HEK293 (cell line): ENCODE results near the gene PGPEP1.

Experiments
- CTCF ChIA-PET: fragments of 350-600 bp; formaldehyde crosslinking; extraction: SDS; loops from one replicate; lab custom pipeline; 2021; ENCODE audit warnings: antibody characterized with exemption; lab: Yijun Ruan, JAX
- POLR2A ChIA-PET: fragments of 300-600 bp; formaldehyde crosslinking; extraction: SDS; loops from one replicate; lab custom pipeline; 2020; ENCODE audit warnings: antibody characterized with exemption, inconsistent platforms; lab: Yijun Ruan, JAX
- H3K27ac ChIP-seq: fragments of 200-500 bp; sonication (Bioruptor generic); 2 replicates; pipeline ENCODE4 v1.5.1; 2014; ENCODE audit warnings: low read depth, low read length, control low read depth, inconsistent platforms; ENCODE audit errors: extremely low read depth
- H3K36me3 ChIP-seq, 2 experiments: fragments of 200-500 bp in 1 of 2; sonication (Bioruptor generic) in 1 of 2; 1 replicate in 1 of 2; 2 replicates in 1 of 2; pipeline ENCODE4 v1.5.1; 2014 to 2017; ENCODE audit warnings: inconsistent platforms in 2 of 2, low read length in 2 of 2; ENCODE audit not compliant: control insufficient read depth in 2 of 2, insufficient read depth in 1 of 2
- H3K4me1 ChIP-seq: fragments of 200-500 bp; sonication (Bioruptor generic); 2 replicates; pipeline ENCODE4 v1.5.1; 2014; ENCODE audit warnings: mild to moderate bottlenecking, low read length, inconsistent platforms; ENCODE audit not compliant: control insufficient read depth, insufficient read depth
- H3K4me3 ChIP-seq: 2 replicates; pipeline ENCODE4 v1.5.1; 2011; ENCODE audit warnings: low read depth, mild to moderate bottlenecking, control low read depth, low read length, moderate library complexity
- H3K9me3 ChIP-seq: fragments of 200-500 bp; sonication (Bioruptor generic); 2 replicates; pipeline ENCODE4 v1.5.1; 2014; ENCODE audit warnings: low read depth, low read length, inconsistent platforms; ENCODE audit not compliant: control insufficient read depth, insufficient read depth
- KLF17 ChIP-seq: fragments of 450-650 bp; formaldehyde crosslinking; IDR thresholded peaks from 2 replicates; pipeline ENCODE4 v1.5.1; 2016; ENCODE audit warnings: missing biosample characterization, missing genetic modification characterization
- PRDM6 ChIP-seq: fragments of 450-650 bp; formaldehyde crosslinking; IDR thresholded peaks from 2 replicates; pipeline ENCODE4 v1.5.1; 2017; ENCODE audit warnings: missing biosample characterization, missing genetic modification characterization
- TCF7L2 ChIP-seq: IDR thresholded peaks from 2 replicates; pipeline ENCODE4 v1.6.1; 2011; ENCODE audit warnings: low read depth, mild to moderate bottlenecking, inconsistent platforms, low read length, moderate library complexity, borderline replicate concordance
- WT1 ChIP-seq: fragments of 450-650 bp; formaldehyde crosslinking; IDR thresholded peaks from 2 replicates; pipeline ENCODE4 v1.5.1; 2016; ENCODE audit warnings: missing biosample characterization, missing genetic modification characterization
- ZBTB7A ChIP-seq: fragments of 450-650 bp; formaldehyde crosslinking; IDR thresholded peaks from 2 replicates; pipeline ENCODE4 v1.5.1; 2016; ENCODE audit warnings: low read depth, missing biosample characterization, missing genetic modification characterization
- ZNF114 ChIP-seq: fragments of 450-650 bp; formaldehyde crosslinking; IDR thresholded peaks from 2 replicates; pipeline ENCODE4 v1.5.0; 2017; ENCODE audit warnings: missing biosample characterization, missing genetic modification characterization
- ZNF121 ChIP-seq: fragments of 450-650 bp; formaldehyde crosslinking; IDR thresholded peaks from 2 replicates; pipeline ENCODE4 v1.5.1; 2016; ENCODE audit warnings: missing biosample characterization, missing genetic modification characterization
- ZNF211 ChIP-seq: fragments of 450-650 bp; formaldehyde crosslinking; IDR thresholded peaks from 2 replicates; pipeline ENCODE4 v1.5.1; 2016; ENCODE audit warnings: low read depth, missing biosample characterization, missing genetic modification characterization
- ZNF280C ChIP-seq: fragments of 450-650 bp; formaldehyde crosslinking; IDR thresholded peaks from 2 replicates; pipeline ENCODE4 v1.5.1; 2016; ENCODE audit warnings: missing biosample characterization, missing genetic modification characterization
- ZNF354C ChIP-seq: fragments of 450-650 bp; formaldehyde crosslinking; IDR thresholded peaks from 2 replicates; pipeline ENCODE4 v1.5.1; 2016; ENCODE audit warnings: missing biosample characterization, missing genetic modification characterization, low read depth, borderline replicate concordance
- ZNF366 ChIP-seq: fragments of 450-650 bp; formaldehyde crosslinking; conservative IDR thresholded peaks from 2 replicates; pipeline ENCODE4 v1.5.1; 2016; ENCODE audit warnings: missing biosample characterization, missing genetic modification characterization
- ZNF433 ChIP-seq: fragments of 450-650 bp; formaldehyde crosslinking; IDR thresholded peaks from 2 replicates; pipeline ENCODE4 v1.5.1; 2016; ENCODE audit warnings: missing biosample characterization, missing genetic modification characterization, low read depth
- ZNF549 ChIP-seq: fragments of 450-650 bp; IDR thresholded peaks from 2 replicates; pipeline ENCODE4 v1.5.1; 2018; ENCODE audit warnings: missing biosample characterization, missing genetic modification characterization, mild to moderate bottlenecking, inconsistent platforms, moderate library complexity
- ZNF555 ChIP-seq: fragments of 450-650 bp; formaldehyde crosslinking; conservative IDR thresholded peaks from 2 replicates; pipeline ENCODE4 v1.5.1; 2017; ENCODE audit warnings: missing biosample characterization, mild to moderate bottlenecking, missing genetic modification characterization, inconsistent platforms
- ZNF560 ChIP-seq: fragments of 450-650 bp; formaldehyde crosslinking; IDR thresholded peaks from 2 replicates; pipeline ENCODE4 v1.5.1; 2017; ENCODE audit warnings: missing biosample characterization, missing genetic modification characterization, borderline replicate concordance
- ZNF624 ChIP-seq: fragments of 450-650 bp; formaldehyde crosslinking; IDR thresholded peaks from 2 replicates; pipeline ENCODE4 v1.5.1; 2017; ENCODE audit warnings: missing biosample characterization, missing genetic modification characterization
- ZSCAN30 ChIP-seq: fragments of 450-650 bp; IDR thresholded peaks from 2 replicates; pipeline ENCODE4 v1.5.1; 2018; ENCODE audit warnings: missing biosample characterization, mild to moderate bottlenecking, missing genetic modification characterization, moderate library complexity
- ZXDB ChIP-seq: fragments of 450-650 bp; formaldehyde crosslinking; IDR thresholded peaks from 2 replicates; pipeline ENCODE4 v1.5.1; 2016; ENCODE audit warnings: missing biosample characterization, missing genetic modification characterization
- TF ChIP-seq, protein P1 (sequence below): fragments of 450-650 bp; formaldehyde crosslinking; IDR thresholded peaks from 2 replicates; pipeline ENCODE4 v1.5.1; 2016; ENCODE audit warnings: missing biosample characterization, missing genetic modification characterization
- TF ChIP-seq, protein P2 (sequence below): fragments of 450-650 bp; formaldehyde crosslinking; conservative IDR thresholded peaks from 2 replicates; pipeline ENCODE4 v1.5.1; 2016; ENCODE audit warnings: low read depth, missing biosample characterization, missing genetic modification characterization
- TF ChIP-seq, protein P3 (sequence below): fragments of 450-650 bp; formaldehyde crosslinking; IDR thresholded peaks from 2 replicates; pipeline ENCODE4 v1.5.1; 2016; ENCODE audit warnings: missing biosample characterization, missing genetic modification characterization

Gene PGPEP1

DNA sequence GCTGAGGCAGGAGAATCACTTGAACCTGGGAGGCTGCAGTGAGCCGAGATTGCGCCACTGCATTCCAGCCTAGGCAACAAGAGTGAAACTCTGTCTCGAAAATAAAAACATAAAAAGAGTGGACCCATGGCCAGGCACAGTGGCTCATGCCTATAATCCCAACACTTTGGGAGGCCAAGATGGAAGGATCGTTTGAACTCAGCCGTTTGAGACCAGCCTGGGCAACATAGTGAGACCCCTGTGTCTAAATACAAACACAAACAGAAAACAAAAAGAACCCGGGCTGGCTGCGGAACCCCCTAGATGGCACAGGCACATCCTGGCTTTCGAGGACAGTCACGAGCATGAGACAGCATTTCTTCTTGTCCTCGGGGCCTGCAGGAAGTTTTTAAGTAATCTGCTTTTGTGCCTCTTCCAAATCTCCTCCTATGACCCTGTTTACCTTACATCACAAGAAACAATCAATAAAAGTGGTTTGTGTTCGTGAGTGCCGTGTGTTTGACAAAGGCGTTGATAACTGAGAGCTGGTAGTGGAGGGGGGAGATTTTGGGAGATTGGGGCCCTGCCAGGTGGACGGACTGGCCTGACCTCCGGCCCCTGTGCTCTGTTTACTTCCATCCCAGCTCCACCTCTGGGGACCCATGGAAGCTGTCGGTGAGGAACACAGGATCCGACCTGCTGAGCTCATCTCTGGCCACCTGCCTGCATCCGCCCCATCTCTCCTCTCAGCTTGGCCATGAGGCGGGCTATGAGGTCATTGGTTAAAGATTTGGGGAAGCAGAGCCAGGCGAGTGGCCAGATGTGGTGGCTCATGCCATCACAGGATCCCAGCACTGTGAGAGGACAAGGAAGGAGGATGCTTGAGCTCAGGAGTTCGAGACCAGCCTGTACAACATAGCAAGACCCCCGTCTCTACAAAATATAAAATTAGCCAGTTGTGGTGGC, 39.7 kb downstream of the PGPEP1 start:
- Histone ChIP-seq H3K36me3 (no peaks in the 10 kb centered on the region), H3K4me3 (no peak overlapping the region), H3K9me3 (no peaks in the 10 kb centered on the region), H3K4me1 (no peaks in the 10 kb centered on the region), H3K27ac (no peak overlapping the region; the same call in 1 of the 2 replicates)
- POLR2A ChIA-PET = interaction anchor here (0.5 to 1.3 kb wide), 8 partner anchors 8 to 99 kb away, joined by 3 to 10 read pairs (median 4); partner anchors contain the start of genes JUND and SSBP4
- CTCF ChIA-PET = interaction anchor here (0.6 to 1.7 kb wide), 11 partner anchors 9 to 338 kb away, joined by 3 to 6 read pairs (median 3); no protein-coding TSS in a partner anchor
- TF ChIP-seq, protein P1, sequence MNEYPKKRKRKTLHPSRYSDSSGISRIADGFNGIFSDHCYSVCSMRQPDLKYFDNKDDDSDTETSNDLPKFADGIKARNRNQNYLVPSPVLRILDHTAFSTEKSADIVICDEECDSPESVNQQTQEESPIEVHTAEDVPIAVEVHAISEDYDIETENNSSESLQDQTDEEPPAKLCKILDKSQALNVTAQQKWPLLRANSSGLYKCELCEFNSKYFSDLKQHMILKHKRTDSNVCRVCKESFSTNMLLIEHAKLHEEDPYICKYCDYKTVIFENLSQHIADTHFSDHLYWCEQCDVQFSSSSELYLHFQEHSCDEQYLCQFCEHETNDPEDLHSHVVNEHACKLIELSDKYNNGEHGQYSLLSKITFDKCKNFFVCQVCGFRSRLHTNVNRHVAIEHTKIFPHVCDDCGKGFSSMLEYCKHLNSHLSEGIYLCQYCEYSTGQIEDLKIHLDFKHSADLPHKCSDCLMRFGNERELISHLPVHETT (tag by site-specific recombination) = no peak; the same call in none of the 2 replicates
- TF ChIP-seq ZNF366 (tag by site-specific recombination) (peak; percentile 97), ZXDB (tag by site-specific recombination) (peak; percentile 46; the same call in 1 of the 2 replicates), ZNF549 (no peak), ZNF560 (tag by site-specific recombination) (no peak), WT1 (tag by site-specific recombination) (peak; percentile 17; the same call in 1 of the 2 replicates), ZNF555 (tag by site-specific recombination) (no peak), ZNF354C (no peak), ZNF121 (tag by site-specific recombination) (peak; percentile 89), ZNF211 (tag by site-specific recombination) (no peak), ZNF114 (tag by site-specific recombination) (no peak), TCF7L2 (no peak), ZNF280C (tag by site-specific recombination) (no peak), ZBTB7A (tag by site-specific recombination) (no peak), ZNF433 (tag by site-specific recombination) (no peak), ZSCAN30 (tag by site-specific recombination) (no peak), KLF17 (tag by site-specific recombination) (peak; percentile 66; the same call in 1 of the 2 replicates), PRDM6 (tag by site-specific recombination) (no peak), ZNF624 (tag by site-specific recombination) (no peak)
- TF ChIP-seq, protein P2, sequence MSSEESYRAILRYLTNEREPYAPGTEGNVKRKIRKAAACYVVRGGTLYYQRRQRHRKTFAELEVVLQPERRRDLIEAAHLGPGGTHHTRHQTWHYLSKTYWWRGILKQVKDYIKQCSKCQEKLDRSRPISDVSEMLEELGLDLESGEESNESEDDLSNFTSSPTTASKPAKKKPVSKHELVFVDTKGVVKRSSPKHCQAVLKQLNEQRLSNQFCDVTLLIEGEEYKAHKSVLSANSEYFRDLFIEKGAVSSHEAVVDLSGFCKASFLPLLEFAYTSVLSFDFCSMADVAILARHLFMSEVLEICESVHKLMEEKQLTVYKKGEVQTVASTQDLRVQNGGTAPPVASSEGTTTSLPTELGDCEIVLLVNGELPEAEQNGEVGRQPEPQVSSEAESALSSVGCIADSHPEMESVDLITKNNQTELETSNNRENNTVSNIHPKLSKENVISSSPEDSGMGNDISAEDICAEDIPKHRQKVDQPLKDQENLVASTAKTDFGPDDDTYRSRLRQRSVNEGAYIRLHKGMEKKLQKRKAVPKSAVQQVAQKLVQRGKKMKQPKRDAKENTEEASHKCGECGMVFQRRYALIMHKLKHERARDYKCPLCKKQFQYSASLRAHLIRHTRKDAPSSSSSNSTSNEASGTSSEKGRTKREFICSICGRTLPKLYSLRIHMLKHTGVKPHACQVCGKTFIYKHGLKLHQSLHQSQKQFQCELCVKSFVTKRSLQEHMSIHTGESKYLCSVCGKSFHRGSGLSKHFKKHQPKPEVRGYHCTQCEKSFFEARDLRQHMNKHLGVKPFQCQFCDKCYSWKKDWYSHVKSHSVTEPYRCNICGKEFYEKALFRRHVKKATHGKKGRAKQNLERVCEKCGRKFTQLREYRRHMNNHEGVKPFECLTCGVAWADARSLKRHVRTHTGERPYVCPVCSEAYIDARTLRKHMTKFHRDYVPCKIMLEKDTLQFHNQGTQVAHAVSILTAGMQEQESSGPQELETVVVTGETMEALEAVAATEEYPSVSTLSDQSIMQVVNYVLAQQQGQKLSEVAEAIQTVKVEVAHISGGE = no peak
- TF ChIP-seq, protein P3, sequence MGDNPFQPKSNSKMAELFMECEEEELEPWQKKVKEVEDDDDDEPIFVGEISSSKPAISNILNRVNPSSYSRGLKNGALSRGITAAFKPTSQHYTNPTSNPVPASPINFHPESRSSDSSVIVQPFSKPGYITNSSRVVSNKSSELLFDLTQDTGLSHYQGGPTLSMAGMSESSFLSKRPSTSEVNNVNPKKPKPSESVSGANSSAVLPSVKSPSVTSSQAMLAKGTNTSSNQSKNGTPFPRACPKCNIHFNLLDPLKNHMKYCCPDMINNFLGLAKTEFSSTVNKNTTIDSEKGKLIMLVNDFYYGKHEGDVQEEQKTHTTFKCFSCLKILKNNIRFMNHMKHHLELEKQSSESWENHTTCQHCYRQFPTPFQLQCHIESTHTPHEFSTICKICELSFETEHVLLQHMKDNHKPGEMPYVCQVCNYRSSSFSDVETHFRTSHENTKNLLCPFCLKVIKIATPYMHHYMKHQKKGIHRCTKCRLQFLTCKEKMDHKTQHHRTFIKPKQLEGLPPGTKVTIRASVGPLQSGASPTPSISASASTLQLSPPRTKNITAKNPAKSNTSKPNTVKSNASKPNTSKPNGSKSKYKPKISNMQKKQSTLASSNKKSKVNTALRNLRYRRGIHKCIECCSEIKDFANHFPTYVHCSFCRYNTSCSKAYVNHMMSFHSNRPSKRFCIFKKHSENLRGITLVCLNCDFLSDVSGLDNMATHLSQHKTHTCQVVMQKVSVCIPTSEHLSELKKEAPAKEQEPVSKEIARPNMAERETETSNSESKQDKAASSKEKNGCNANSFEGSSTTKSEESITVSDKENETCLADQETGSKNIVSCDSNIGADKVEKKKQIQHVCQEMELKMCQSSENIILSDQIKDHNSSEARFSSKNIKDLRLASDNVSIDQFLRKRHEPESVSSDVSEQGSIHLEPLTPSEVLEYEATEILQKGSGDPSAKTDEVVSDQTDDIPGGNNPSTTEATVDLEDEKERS (tag by site-specific recombination) = no peak
